ENCODE data around the gene PALLD. TPM values are rescaled to one million over a fixed set of nuclear protein-coding genes. Genes with fewer than 3 reads are reported as not detected.
A peak's percentile ranks its signal among the peaks of the same experiment; 100 is the strongest.

Gene PALLD
- total RNA-seq, 8 experiments from 2014 or later, result 15.5 to 50.3 (median 24.3) TPM

DNA sequence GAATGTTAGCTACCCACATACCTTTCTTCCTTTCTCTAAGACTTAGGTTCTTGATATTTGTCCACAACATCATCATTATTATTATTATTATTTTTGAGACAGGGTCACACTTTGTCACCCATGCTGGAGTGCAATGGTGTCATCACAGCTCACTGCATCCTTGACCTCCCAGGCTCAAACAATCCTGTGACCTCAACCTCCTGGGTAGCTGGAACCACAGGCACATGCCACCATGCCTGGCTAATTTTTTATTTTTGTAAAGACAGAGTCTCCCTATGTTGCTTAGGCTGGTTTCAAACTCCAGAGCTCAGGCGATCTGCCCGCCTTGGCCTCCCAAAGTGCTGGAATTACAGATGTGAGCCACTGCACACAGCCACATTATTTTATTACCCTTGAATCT lies 394.2 kb downstream of the PALLD start:
- H3K4me3 ChIP-seq, result no peak overlapping the region
- in situ Hi-C loops (cut with MboI; ENCODE audit: low pct_unique_long_range_greater_than_20kb in 2 of 9, low sequenced_read_pairs in 9 of 9, unreplicated experiment in 9 of 9), result no loop called here
- ATAC-seq (replicated peaks in 6 of 8), result no peak
- H3K4me1 ChIP-seq (replicated peaks in 1 of 2), result peaks cover 0 to 2% of the 10 kb centered on the region in 2 donors
- no peak overlapping the region for H3K27ac ChIP-seq
- 83 to 100% (median 100%) methylated on average over 1 to 2 of the region's 2 CpGs; no CpG with 5 or more reads in 3 of the 10 experiments for WGBS, 10 experiments

DNA sequence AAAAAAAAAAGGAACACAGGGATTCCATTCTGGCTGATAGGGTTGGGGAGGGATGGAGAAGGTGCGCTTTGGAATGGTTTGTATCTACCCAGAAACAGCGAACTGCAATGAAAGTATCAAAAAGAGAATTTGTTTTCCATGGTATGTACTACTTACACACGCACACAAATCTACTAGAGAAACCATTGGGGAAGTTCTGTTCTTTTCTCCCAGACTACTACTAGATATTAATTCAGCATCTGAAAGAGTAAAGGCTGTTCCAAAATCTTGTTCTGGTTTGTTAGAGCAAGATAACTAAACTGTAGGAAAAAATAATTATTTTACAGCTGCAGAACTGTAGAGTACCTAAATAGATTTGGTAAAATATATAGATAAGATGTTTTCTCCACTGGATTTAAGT lies 394.8 kb downstream of the PALLD start:
- Histone ChIP-seq H3K27ac (no peak overlapping the region), H3K4me3 (no peak overlapping the region), H3K4me1 (replicated peaks in 1 of 2) (peaks cover 0 to 2% of the 10 kb centered on the region in 2 donors)
- ATAC-seq (replicated peaks in 6 of 8), result no peak
- in situ Hi-C loops (cut with MboI; ENCODE audit: low pct_unique_long_range_greater_than_20kb in 2 of 9, low sequenced_read_pairs in 9 of 9, unreplicated experiment in 9 of 9), result no loop called here
- WGBS, 10 experiments, result 87 to 100% (median 93%) methylated on average over 1 to 3 of the region's 3 CpGs

DNA sequence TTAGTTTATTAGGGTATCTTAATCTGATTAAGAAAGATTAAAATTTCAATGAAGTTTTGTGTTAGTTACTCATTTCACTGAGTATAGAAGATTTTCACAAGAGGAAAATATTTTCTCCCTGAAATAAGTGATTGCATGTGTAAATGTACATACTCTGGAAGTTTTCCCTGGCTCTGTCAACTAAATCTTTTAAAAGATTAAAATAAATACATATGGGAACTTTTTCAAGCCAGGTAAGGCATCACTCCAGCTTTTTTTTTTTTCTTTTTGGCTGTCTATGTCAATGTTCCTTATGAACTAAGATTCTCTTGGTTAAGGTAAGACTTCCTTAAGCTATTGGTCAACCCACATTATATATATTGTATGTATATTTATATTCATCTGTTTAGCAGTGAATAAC lies 395.6 kb downstream of the PALLD start:
- in situ Hi-C loops (cut with MboI; ENCODE audit: low pct_unique_long_range_greater_than_20kb in 2 of 9, low sequenced_read_pairs in 9 of 9, unreplicated experiment in 9 of 9), result no loop called here
- ATAC-seq (replicated peaks in 6 of 8), result no peak
- H3K4me3 ChIP-seq, result no peak overlapping the region
- no peak overlapping the region for H3K27ac ChIP-seq
- H3K4me1 ChIP-seq (replicated peaks in 1 of 2), result peaks cover 0 to 2% of the 10 kb centered on the region in 2 donors

- peaks cover 0 to 2% of the 10 kb centered on the region in 2 donors for H3K4me1 ChIP-seq (replicated peaks in 1 of 2)
- no peak for ATAC-seq (replicated peaks in 6 of 8)
- WGBS, 10 experiments, result 13 to 80% (median 57%) methylated on average over 1 to 2 of the region's 2 CpGs; no CpG with 5 or more reads in 1 of the 10 experiments
- no peak overlapping the region for H3K27ac ChIP-seq
- in situ Hi-C loops (cut with MboI; ENCODE audit: low pct_unique_long_range_greater_than_20kb in 2 of 9, low sequenced_read_pairs in 9 of 9, unreplicated experiment in 9 of 9), result no loop called here
- H3K4me3 ChIP-seq, result no peak overlapping the region
These were observed 396.4 kb downstream of the PALLD start for GRCh38 chr4:168893205-168893604.

- Histone ChIP-seq H3K4me1 (replicated peaks in 1 of 2) (peaks cover 0 to 2% of the 10 kb centered on the region in 2 donors), H3K4me3 (no peak overlapping the region), H3K27ac (no peak overlapping the region)
- in situ Hi-C loops (cut with MboI; ENCODE audit: low pct_unique_long_range_greater_than_20kb in 2 of 9, low sequenced_read_pairs in 9 of 9, unreplicated experiment in 9 of 9), result no loop called here
- 83 to 100% (median 97%) methylated on average over 1 to 3 of the region's 3 CpGs for WGBS, 10 experiments
- no peak for ATAC-seq (replicated peaks in 6 of 8)
These were observed 397.0 kb downstream of the PALLD start for GRCh38 chr4:168893807-168894206.

- WGBS, 10 experiments, result 37 to 100% (median 86%) methylated on average over 1 to 2 of the region's 2 CpGs; no CpG with 5 or more reads in 4 of the 10 experiments
- no peak overlapping the region for H3K27ac ChIP-seq
- in situ Hi-C loops (cut with MboI; ENCODE audit: low pct_unique_long_range_greater_than_20kb in 2 of 9, low sequenced_read_pairs in 9 of 9, unreplicated experiment in 9 of 9), result loop anchor here in 5 of 9 experiments (25.0 kb wide), 3 partner anchors 188 to 713 kb away; no protein-coding TSS in a partner anchor
- no peak overlapping the region for H3K4me3 ChIP-seq
- H3K4me1 ChIP-seq (replicated peaks in 1 of 2), result no peaks in the 10 kb centered on the region
- peak in 1 of 8 experiments; percentile 36 for ATAC-seq (replicated peaks in 6 of 8)
These were observed 403.2 kb downstream of the PALLD start for GRCh38 chr4:168900080-168900479.

- no peak overlapping the region for H3K4me3 ChIP-seq
- 100% methylated on average over 1 to 2 of the region's 2 CpGs; no CpG with 5 or more reads in 8 of the 10 experiments for WGBS, 10 experiments
- no peaks in the 10 kb centered on the region for H3K4me1 ChIP-seq (replicated peaks in 1 of 2)
- in situ Hi-C loops (cut with MboI; ENCODE audit: low pct_unique_long_range_greater_than_20kb in 2 of 9, low sequenced_read_pairs in 9 of 9, unreplicated experiment in 9 of 9), result loop anchor here in 5 of 9 experiments (25.0 kb wide), 3 partner anchors 195 to 720 kb away; no protein-coding TSS in a partner anchor
- H3K27ac ChIP-seq, result no peak overlapping the region
- ATAC-seq (replicated peaks in 6 of 8), result peak in 4 of 8 experiments; percentile 24 to 99 (median 96)
These were observed 410.4 kb downstream of the PALLD start for GRCh38 chr4:168907119-168907698.

GRCh38 chr4:168908093-168908492 lies 411.2 kb downstream of the PALLD start:
- in situ Hi-C loops (cut with MboI; ENCODE audit: low pct_unique_long_range_greater_than_20kb in 2 of 9, low sequenced_read_pairs in 9 of 9, unreplicated experiment in 9 of 9), result loop anchor here in 5 of 9 experiments (25.0 kb wide), 3 partner anchors 196 to 721 kb away; no protein-coding TSS in a partner anchor
- Histone ChIP-seq H3K4me1 (replicated peaks in 1 of 2) (no peaks in the 10 kb centered on the region), H3K4me3 (no peak overlapping the region), H3K27ac (no peak overlapping the region)
- WGBS, 10 experiments, result 17 to 100% (median 85%) methylated on average over 1 of the region's 1 CpG; no CpG with 5 or more reads in 2 of the 10 experiments
- ATAC-seq (replicated peaks in 6 of 8), result no peak

DNA sequence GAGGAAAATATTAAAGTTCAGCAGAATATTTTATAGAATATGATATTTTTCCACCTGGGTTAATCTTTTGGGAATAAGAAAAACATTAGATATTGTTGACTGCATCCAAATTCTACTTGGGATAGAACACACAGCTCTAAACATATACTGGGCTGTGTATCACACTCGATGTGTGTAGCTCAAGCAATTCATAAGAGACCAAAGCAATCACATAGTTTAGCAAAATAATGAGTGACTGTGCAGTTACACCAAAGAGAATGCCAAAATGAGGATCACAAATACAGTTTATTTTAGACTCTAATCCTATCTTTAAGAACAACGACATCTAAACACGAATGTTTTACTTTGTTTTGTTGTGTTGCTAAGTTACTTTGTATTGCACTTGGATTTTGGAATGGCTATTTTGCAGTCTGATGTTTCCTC lies 412.0 kb downstream of the PALLD start:
- 6 to 95% (median 69%) methylated on average over 1 to 3 of the region's 3 CpGs for WGBS, 10 experiments
- in situ Hi-C loops (cut with MboI; ENCODE audit: low pct_unique_long_range_greater_than_20kb in 2 of 9, low sequenced_read_pairs in 9 of 9, unreplicated experiment in 9 of 9), result loop anchor here in 5 of 9 experiments (25.0 kb wide), 3 partner anchors 197 to 722 kb away; no protein-coding TSS in a partner anchor
- peak in 2 of 8 experiments; percentile 44 to 54 for ATAC-seq (replicated peaks in 6 of 8)
- Histone ChIP-seq H3K4me1 (replicated peaks in 1 of 2) (no peaks in the 10 kb centered on the region), H3K4me3 (no peak overlapping the region), H3K27ac (no peak overlapping the region)

DNA sequence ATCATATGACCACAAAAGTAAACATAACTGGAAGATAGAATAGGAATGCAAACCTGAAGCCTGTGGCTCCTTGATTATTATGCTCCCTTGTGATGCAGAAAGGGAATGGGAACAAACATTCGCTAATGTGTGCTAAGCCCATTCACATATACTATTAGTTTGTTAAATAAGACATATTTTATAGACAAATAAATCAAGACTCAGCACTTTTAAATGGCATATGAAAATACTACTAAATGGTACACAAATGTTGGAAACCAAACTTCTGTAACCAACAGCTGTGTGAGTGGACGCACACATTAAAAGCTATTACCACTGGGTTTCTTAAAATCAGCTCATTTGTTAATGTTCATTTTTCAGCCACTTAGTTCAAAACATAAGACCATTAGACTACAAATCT lies 417.2 kb downstream of the PALLD start:
- 80 to 100% (median 94%) methylated on average over 1 to 2 of the region's 2 CpGs; no CpG with 5 or more reads in 1 of the 10 experiments for WGBS, 10 experiments
- H3K4me3 ChIP-seq, result no peak overlapping the region
- in situ Hi-C loops (cut with MboI; ENCODE audit: low pct_unique_long_range_greater_than_20kb in 2 of 9, low sequenced_read_pairs in 9 of 9, unreplicated experiment in 9 of 9), result loop anchor here in 5 of 9 experiments (25.0 kb wide), 3 partner anchors 202 to 727 kb away; no protein-coding TSS in a partner anchor
- no peaks in the 10 kb centered on the region for H3K4me1 ChIP-seq (replicated peaks in 1 of 2)
- H3K27ac ChIP-seq, result no peak overlapping the region
- ATAC-seq (replicated peaks in 6 of 8), result no peak

GRCh38 chr4:168917138-168917779 lies 420.4 kb downstream of the PALLD start:
- in situ Hi-C loops (cut with MboI; ENCODE audit: low pct_unique_long_range_greater_than_20kb in 2 of 9, low sequenced_read_pairs in 9 of 9, unreplicated experiment in 9 of 9), result loop anchor here in 5 of 9 experiments (25.0 kb wide), 3 partner anchors 205 to 730 kb away; no protein-coding TSS in a partner anchor
- no peak overlapping the region for H3K27ac ChIP-seq
- WGBS, 10 experiments, result 5 to 91% (median 42%) methylated on average over 1 to 7 of the region's 8 CpGs; no CpG with 5 or more reads in 2 of the 10 experiments
- peaks cover 0 to 20% of the 10 kb centered on the region in 2 donors for H3K4me1 ChIP-seq (replicated peaks in 1 of 2)
- peak in 3 of 8 experiments; percentile 51 to 70 (median 65) for ATAC-seq (replicated peaks in 6 of 8)
- H3K4me3 ChIP-seq, result no peak overlapping the region

GRCh38 chr4:168919706-168920324 lies 423.0 kb downstream of the PALLD start:
- 80 to 100% (median 93%) methylated on average over 1 to 3 of the region's 4 CpGs; no CpG with 5 or more reads in 4 of the 10 experiments for WGBS, 10 experiments
- H3K27ac ChIP-seq, result peak overlapping the region in 1 of 2 donors; percentile 61
- peak in 2 of 8 experiments; percentile 7 to 13 for ATAC-seq (replicated peaks in 6 of 8)

More at GRCh38 chr4:168919706-168920324, 423.0 kb downstream of the PALLD start:
- peaks cover 0 to 23% of the 10 kb centered on the region in 2 donors for H3K4me1 ChIP-seq (replicated peaks in 1 of 2)
- in situ Hi-C loops (cut with MboI; ENCODE audit: low pct_unique_long_range_greater_than_20kb in 2 of 9, low sequenced_read_pairs in 9 of 9, unreplicated experiment in 9 of 9), result loop anchor here in 6 of 9 experiments (10.0 to 25.0 kb wide), 4 partner anchors 208 to 733 kb away; no protein-coding TSS in a partner anchor
- no peak overlapping the region for H3K4me3 ChIP-seq
